Measurements from ENCODE around the gene CDHR5. TPM values are rescaled to one million over a fixed set of nuclear protein-coding genes. Genes with fewer than 3 reads are reported as not detected.
"Not testable (repeated sequence)": the region's sequence is repeated elsewhere in the genome, so short reads cannot be mapped to it uniquely, and the experiment has no call there.

CDHR5 gene
- total RNA-seq, 1 donor from 2014 or later, result not detected

DNA sequence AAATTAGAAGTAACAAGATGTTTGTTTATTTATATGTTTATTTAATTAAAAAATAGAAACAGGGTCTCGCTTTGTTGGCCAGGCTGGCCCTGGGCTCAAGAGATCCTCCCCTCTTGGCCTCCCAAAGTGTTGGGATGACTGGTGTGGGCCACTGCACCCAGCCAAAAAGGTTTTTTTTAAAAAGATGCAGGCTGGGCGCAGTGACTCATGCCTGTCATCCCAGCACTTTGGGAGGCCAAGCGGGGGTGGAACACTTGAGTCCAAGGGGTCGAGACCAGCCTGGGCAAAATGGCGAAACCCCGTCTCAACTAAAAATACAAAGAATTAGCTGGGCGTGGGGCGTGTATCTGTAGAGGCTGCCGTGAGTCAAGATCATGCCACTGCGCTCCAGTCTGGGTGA is 25.7 kb upstream of the CDHR5 start:
- no peak for DNase-seq
- Histone ChIP-seq H3K9me3 (replicated peaks) (no peaks in the 10 kb centered on the region), H3K27ac (replicated peaks) (no peak overlapping the region), H3K4me3 (no peak overlapping the region), H3K27me3 (ENCODE audit: low read depth) (no peaks in the 10 kb centered on the region), H3K4me1 (no peaks in the 10 kb centered on the region), H3K36me3 (peaks cover 49% of the 10 kb centered on the region)
- TF ChIP-seq, protein P1, sequence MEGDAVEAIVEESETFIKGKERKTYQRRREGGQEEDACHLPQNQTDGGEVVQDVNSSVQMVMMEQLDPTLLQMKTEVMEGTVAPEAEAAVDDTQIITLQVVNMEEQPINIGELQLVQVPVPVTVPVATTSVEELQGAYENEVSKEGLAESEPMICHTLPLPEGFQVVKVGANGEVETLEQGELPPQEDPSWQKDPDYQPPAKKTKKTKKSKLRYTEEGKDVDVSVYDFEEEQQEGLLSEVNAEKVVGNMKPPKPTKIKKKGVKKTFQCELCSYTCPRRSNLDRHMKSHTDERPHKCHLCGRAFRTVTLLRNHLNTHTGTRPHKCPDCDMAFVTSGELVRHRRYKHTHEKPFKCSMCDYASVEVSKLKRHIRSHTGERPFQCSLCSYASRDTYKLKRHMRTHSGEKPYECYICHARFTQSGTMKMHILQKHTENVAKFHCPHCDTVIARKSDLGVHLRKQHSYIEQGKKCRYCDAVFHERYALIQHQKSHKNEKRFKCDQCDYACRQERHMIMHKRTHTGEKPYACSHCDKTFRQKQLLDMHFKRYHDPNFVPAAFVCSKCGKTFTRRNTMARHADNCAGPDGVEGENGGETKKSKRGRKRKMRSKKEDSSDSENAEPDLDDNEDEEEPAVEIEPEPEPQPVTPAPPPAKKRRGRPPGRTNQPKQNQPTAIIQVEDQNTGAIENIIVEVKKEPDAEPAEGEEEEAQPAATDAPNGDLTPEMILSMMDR (IDR thresholded peaks at IDR 0.05; ENCODE audit: borderline replicate concordance), result no peak
- intact Hi-C loops (cut with micrococcal nuclease), result no loop called here

DNA sequence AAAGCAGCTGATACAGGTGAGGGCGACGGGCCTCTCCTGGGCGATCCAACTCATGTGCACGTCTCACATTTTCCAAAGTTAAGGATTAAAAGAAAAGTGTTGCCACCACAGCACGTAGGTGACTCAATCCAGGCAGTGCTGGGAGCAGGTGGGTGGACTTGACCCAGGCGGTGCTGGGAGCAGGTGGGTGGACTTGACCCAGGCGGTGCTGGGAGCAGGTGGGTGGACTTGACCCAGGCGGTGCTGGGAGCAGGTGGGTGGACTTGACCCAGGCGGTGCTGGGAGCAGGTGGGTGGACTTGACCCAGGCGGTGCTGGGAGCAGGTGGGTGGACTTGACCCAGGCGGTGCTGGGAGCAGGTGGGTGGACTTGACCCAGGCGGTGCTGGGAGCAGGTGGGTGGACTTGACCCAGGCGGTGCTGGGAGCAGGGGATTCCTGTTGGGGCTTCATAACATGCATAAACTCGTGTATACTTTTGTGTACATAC is 23.0 kb upstream of the CDHR5 start:
- not testable (repeated sequence) for H3K27ac ChIP-seq (replicated peaks)

DNA sequence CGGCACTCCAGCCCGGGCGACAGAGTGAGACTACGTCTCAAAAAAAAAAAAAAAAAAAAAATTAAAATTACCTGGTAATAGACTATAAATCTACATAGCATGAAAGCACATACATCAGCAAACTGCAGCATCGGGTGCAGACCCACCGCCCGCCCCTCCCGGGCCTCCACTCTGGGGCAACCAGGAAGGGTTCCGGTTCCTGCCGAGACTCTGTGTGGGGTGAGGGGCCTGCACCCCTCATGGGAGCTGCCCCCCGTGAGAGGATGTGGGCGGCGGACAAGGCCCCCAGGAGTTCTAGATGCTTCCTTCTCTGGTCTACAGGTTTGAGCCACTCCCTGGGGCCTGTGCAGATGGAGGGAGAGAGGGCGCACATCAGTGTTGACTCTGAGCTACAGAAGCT is 21.5 kb upstream of the CDHR5 start:
- Histone ChIP-seq H3K36me3 (peaks cover 46% of the 10 kb centered on the region), H3K9me3 (replicated peaks) (no peaks in the 10 kb centered on the region), H3K4me1 (no peaks in the 10 kb centered on the region), H3K4me3 (no peak overlapping the region), H3K27me3 (ENCODE audit: low read depth) (no peaks in the 10 kb centered on the region), H3K27ac (replicated peaks) (no peak overlapping the region)
- intact Hi-C loops (cut with micrococcal nuclease), result no loop called here
- DNase-seq, result no peak
- TF ChIP-seq, protein P1 (IDR thresholded peaks at IDR 0.05; ENCODE audit: borderline replicate concordance), result no peak

More for the DNA sequence above, 23.0 kb upstream of the CDHR5 start:
- H3K27me3 ChIP-seq (ENCODE audit: low read depth); H3K9me3 ChIP-seq (replicated peaks); H3K4me3 ChIP-seq; H3K4me1 ChIP-seq; intact Hi-C loops (cut with micrococcal nuclease); DNase-seq: not testable (repeated sequence)
- H3K36me3 ChIP-seq, result peaks cover 54% of the 10 kb centered on the region

DNA sequence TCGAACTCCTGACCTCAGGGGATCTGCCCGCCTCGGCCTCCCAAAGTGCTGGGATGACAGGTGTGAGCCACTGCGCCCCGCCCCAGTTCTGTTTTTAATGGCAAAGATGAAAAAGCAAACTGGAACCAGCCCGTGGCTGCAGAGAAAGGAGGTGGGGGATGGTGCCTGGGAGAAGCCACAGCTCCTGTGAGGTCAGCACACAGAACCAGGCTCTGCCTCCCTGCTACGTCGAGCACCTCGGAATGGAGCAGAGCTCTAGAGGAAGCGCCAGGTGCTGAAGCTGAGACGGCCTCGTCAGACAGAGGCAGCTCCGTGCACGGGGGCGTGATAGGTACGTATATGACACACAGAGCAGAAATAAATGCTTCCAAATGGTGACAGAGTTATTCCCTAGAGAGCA is 20.8 kb upstream of the CDHR5 start:
- H3K27me3 ChIP-seq (ENCODE audit: low read depth), result no peaks in the 10 kb centered on the region
- no peak overlapping the region for H3K4me3 ChIP-seq
- TF ChIP-seq, protein P1 (IDR thresholded peaks at IDR 0.05; ENCODE audit: borderline replicate concordance), result no peak
- intact Hi-C loops (cut with micrococcal nuclease), result no loop called here
- peaks cover under 1% of the 10 kb centered on the region for H3K4me1 ChIP-seq
- no peaks in the 10 kb centered on the region for H3K9me3 ChIP-seq (replicated peaks)
- H3K27ac ChIP-seq (replicated peaks), result no peak overlapping the region
- DNase-seq, result no peak
- peaks cover 39% of the 10 kb centered on the region for H3K36me3 ChIP-seq

DNA sequence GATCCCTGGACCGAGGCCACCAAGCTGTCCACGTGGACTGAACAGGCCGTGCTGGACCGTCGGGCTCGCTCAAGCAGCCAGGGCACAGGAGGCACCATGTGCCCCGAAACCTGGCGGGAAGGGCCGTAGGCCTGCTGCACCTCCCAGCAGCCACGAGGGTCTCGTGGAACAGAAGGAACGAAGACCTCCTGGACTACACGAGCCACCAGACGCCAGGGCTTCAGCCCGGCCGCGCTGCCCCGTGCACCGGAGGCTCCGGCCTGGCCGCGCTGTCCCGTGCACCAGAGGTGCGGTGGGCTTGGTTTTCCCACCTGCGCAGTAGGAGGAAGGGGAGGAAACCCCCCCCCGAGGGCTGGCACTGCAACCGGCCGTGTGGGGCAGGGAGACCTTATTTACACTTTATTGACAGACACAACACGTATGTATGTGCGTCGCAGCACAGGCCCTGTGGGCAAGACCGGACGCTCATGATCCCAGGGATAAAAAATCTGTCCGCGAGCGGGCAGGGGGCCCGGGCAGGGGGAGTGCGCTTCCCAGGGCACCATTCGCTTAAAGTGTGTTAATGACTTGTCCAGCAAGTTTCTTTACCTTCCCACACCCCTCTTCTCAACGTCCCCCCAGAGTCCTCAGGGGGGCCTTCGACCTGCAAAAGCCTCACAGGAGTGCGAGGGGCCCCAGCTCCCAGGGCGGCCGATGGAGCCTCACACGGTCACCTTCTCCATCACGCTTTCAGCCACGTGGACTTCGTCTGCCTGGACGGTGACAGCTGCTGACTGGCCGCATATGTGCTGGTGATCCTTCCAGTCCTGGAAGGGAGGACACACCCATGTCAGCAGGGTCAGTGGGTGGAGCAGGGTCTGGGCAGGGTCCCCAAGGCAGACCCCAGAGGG is 19.3 kb upstream of the CDHR5 start:
- DNase-seq, result no peak
- no peak overlapping the region for H3K27ac ChIP-seq (replicated peaks)
- H3K4me1 ChIP-seq, result peaks cover 12% of the 10 kb centered on the region
- TF ChIP-seq, protein P1 (IDR thresholded peaks at IDR 0.05; ENCODE audit: borderline replicate concordance), result no peak
- H3K4me3 ChIP-seq, result no peak overlapping the region
- H3K9me3 ChIP-seq (replicated peaks), result no peaks in the 10 kb centered on the region
- peaks cover 13% of the 10 kb centered on the region for H3K27me3 ChIP-seq (ENCODE audit: low read depth)
- intact Hi-C loops (cut with micrococcal nuclease), result no loop called here
- H3K36me3 ChIP-seq, result peaks cover 35% of the 10 kb centered on the region

DNA sequence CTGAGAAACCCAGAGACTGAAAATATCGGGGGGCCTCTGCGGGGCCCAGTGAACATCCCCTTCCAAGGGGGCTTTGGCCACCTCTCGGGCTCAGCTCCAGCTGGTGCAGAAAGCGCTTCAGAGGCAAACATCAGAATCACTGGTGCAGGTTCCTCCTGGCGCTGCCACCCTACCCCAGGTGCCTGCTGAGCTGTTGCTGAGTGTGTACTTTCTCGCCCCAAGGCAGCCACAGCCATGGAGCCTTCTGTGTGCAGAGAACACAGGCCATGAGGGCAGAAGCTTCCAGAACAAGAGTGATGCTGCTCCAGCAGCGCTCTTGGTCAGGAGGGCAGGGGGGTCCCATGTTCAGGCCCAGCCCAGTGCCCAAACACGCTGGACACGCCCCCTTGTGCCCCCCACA is 18.6 kb upstream of the CDHR5 start:
- Histone ChIP-seq H3K4me3 (no peak overlapping the region), H3K36me3 (peaks cover 28% of the 10 kb centered on the region), H3K4me1 (peaks cover 19% of the 10 kb centered on the region), H3K9me3 (replicated peaks) (no peaks in the 10 kb centered on the region), H3K27ac (replicated peaks) (no peak overlapping the region), H3K27me3 (ENCODE audit: low read depth) (peaks cover 21% of the 10 kb centered on the region)
- intact Hi-C loops (cut with micrococcal nuclease), result no loop called here
- DNase-seq, result no peak
- TF ChIP-seq, protein P1 (IDR thresholded peaks at IDR 0.05; ENCODE audit: borderline replicate concordance), result no peak

All from left ventricle myocardium inferior (tissue), 1 donor.